GM20000 (cell line): ENCODE data around the gene TNK1.
A peak's percentile ranks its signal among the peaks of the same experiment; 100 is the strongest.

Experiments used
- DNase-seq: peaks from one replicate; pipeline ENCODE4 v3.0.0; 2012; ENCODE audit warnings: low spot score
- CTCF ChIP-seq: IDR thresholded peaks from 2 replicates; pipeline ENCODE4 v1.5.1; 2012; ENCODE audit warnings: mild to moderate bottlenecking, control low read depth; ENCODE audit errors: extremely low read depth, missing control alignments

TNK1 gene

GRCh38 chr17:7370853-7371252 lies 10.0 kb upstream of the TNK1 start:
- DNase-seq, result no peak
- no peak for TF ChIP-seq CTCF

GRCh38 chr17:7374353-7374752 lies 6.5 kb upstream of the TNK1 start:
- DNase-seq, result no peak
- no peak for TF ChIP-seq CTCF

GRCh38 chr17:7379134-7379533 lies 1.8 kb upstream of the TNK1 start:
- no peak for TF ChIP-seq CTCF
- DNase-seq, result no peak

- DNase-seq, result no peak
- TF ChIP-seq CTCF, result no peak
These were observed 568 bp upstream of the TNK1 start for GRCh38 chr17:7380321-7380720.

GRCh38 chr17:7382901-7383300 lies 2.0 kb downstream of the TNK1 start:
- no peak for TF ChIP-seq CTCF
- no peak for DNase-seq

GRCh38 chr17:7383371-7383741 lies 2.5 kb downstream of the TNK1 start:
- DNase-seq, result no peak
- no peak for TF ChIP-seq CTCF

- no peak for TF ChIP-seq CTCF
These were observed 3.0 kb downstream of the TNK1 start for GRCh38 chr17:7383742-7384488.

More at GRCh38 chr17:7383742-7384488, 3.0 kb downstream of the TNK1 start:
- DNase-seq, result peak; percentile 95
